Activated T-cell treated with anti-CD3 and anti-CD28 coated beads, Interleukin-2, amount 50 U/mL, for 4 hours (primary cell): ENCODE results near the gene CELA3A. TPM values are rescaled to one million over a fixed set of nuclear protein-coding genes. Genes with fewer than 3 reads are reported as not detected.
A peak's percentile ranks its signal among the peaks of the same experiment; 100 is the strongest.

Experiments
- ATAC-seq, 2 donors: fragments of 200-7000 bp; cut with Tn5 transposase; one replicate each; pipeline ENCODE4 v1.10.0; 2021
- DNase-seq: peaks from one replicate; pipeline ENCODE4 v3.0.0-alpha.2; 2020
- H3K27me3 Mint-ChIP-seq: one replicate; pipeline ENCODE4 v1.8.0; 2021; ENCODE audit warnings: low read depth, mixed read lengths
- H3K36me3 Mint-ChIP-seq: one replicate; pipeline ENCODE4 v1.8.0; 2022; ENCODE audit warnings: mixed read lengths; ENCODE audit not compliant: insufficient read depth
- H3K4me1 Mint-ChIP-seq: one replicate; pipeline ENCODE4 v1.8.0; 2021; ENCODE audit warnings: low read depth, mixed read lengths
- H3K4me3 Mint-ChIP-seq: one replicate; pipeline ENCODE4 v1.8.0; 2021; ENCODE audit warnings: mild to moderate bottlenecking, moderate library complexity, mixed read lengths
- H3K9me3 Mint-ChIP-seq: one replicate; pipeline ENCODE4 v1.8.0; 2021; ENCODE audit warnings: mixed read lengths
- total RNA-seq, 3 donors: library from RNA; stranded (reverse); gene quantifications; one replicate each; pipeline ENCODE4 v1.2.1, GENCODE V29; 2021

CELA3A gene
- total RNA-seq, 3 donors from 2014 or later: 4.0 to 8.1 (median 6.9) TPM

GRCh38 chr1:22057861-22058260 is 56.4 kb downstream of the CELA3A start:
- DNase-seq (no peak), ATAC-seq (no peak)
- H3K27me3 Mint-ChIP-seq: no peaks in the 10 kb centered on the region
- peaks cover 77% of the 10 kb centered on the region for H3K4me1 Mint-ChIP-seq
- H3K9me3 Mint-ChIP-seq: no peaks in the 10 kb centered on the region
- peak overlapping the region; percentile 40 for H3K4me3 Mint-ChIP-seq
- H3K36me3 Mint-ChIP-seq: peaks cover 25% of the 10 kb centered on the region

Other genes with a start within 250 kb of the CELA3A start
- 10 to 100 TPM; 49.0 to 52.2 (median 50.6) TPM for gene USP48, start 218.5 kb upstream of the CELA3A start, total RNA-seq
- gene LDLRAD2, start 189.4 kb upstream of the CELA3A start, total RNA-seq: under 1 TPM in 1 of 3 donors, not detected in 2; 0.05 TPM
- 1 to 10 TPM in 2 of 3 donors, under 1 TPM in 1; 0.92 to 1.7 (median 1.2) TPM for gene HSPG2, start 64.3 kb upstream of the CELA3A start, total RNA-seq
- 1 to 10 TPM; 2.2 to 5.3 (median 3.6) TPM for gene CELA3B, start 24.6 kb upstream of the CELA3A start, total RNA-seq
- 100 to 1,000 TPM; 218 to 249 (median 235) TPM for gene CDC42, start 51.1 kb downstream of the CELA3A start, total RNA-seq
- not detected for gene WNT4, start 141.4 kb downstream of the CELA3A start, total RNA-seq